ENCODE measurements around the gene RYR2. TPM values are rescaled to one million over a fixed set of nuclear protein-coding genes. Genes with fewer than 3 reads are reported as not detected.

Gene RYR2
- total RNA-seq, 6 experiments from 2014 or later = 0.05 to 0.17 TPM; not detected in 4

- H3K36me3 Mint-ChIP-seq (ENCODE audit: low read depth) = no peaks in the 10 kb centered on the region
- H3K4me3 Mint-ChIP-seq = no peak overlapping the region
- DNase-seq = no peak
- H3K27ac Mint-ChIP-seq = no peak overlapping the region
- H3K9me3 Mint-ChIP-seq = no peaks in the 10 kb centered on the region; the same call in 1 of the 2 replicates
- peaks cover 7% of the 10 kb centered on the region; the same call in 1 of the 2 replicates for H3K27me3 Mint-ChIP-seq (ENCODE audit: insufficient read depth)
- peaks cover 9% of the 10 kb centered on the region; the same call in 1 of the 2 replicates for H3K4me1 Mint-ChIP-seq (ENCODE audit: low read depth)
- no peak for TF ChIP-seq CTCF (IDR thresholded peaks at IDR 0.05)
These were observed 637.7 kb downstream of the RYR2 start for GRCh38 chr1:237679687-237680086.

GRCh38 chr1:237681210-237681609 lies 639.2 kb downstream of the RYR2 start:
- Mint-ChIP-seq H3K36me3 (ENCODE audit: low read depth) (no peaks in the 10 kb centered on the region), H3K27ac (no peak overlapping the region), H3K9me3 (peaks cover 8% of the 10 kb centered on the region), H3K27me3 (ENCODE audit: insufficient read depth) (peaks cover 7% of the 10 kb centered on the region; the same call in 1 of the 2 replicates), H3K4me1 (ENCODE audit: low read depth) (peaks cover 9% of the 10 kb centered on the region; the same call in 1 of the 2 replicates), H3K4me3 (no peak overlapping the region)
- no peak for TF ChIP-seq CTCF (IDR thresholded peaks at IDR 0.05)
- DNase-seq = peak; percentile 1

- H3K4me3 Mint-ChIP-seq = no peak overlapping the region
- H3K27ac Mint-ChIP-seq = no peak overlapping the region
- no peaks in the 10 kb centered on the region for H3K36me3 Mint-ChIP-seq (ENCODE audit: low read depth)
- no peak for TF ChIP-seq CTCF (IDR thresholded peaks at IDR 0.05)
- H3K9me3 Mint-ChIP-seq = peaks cover 14% of the 10 kb centered on the region; the same call in 1 of the 2 replicates
- H3K4me1 Mint-ChIP-seq (ENCODE audit: low read depth) = no peaks in the 10 kb centered on the region
- no peak for DNase-seq
- H3K27me3 Mint-ChIP-seq (ENCODE audit: insufficient read depth) = peaks cover 7% of the 10 kb centered on the region; the same call in 1 of the 2 replicates
These were observed 642.3 kb downstream of the RYR2 start for GRCh38 chr1:237684236-237684635.

GRCh38 chr1:237685551-237685950 lies 643.6 kb downstream of the RYR2 start:
- H3K4me1 Mint-ChIP-seq (ENCODE audit: low read depth) = no peaks in the 10 kb centered on the region
- TF ChIP-seq CTCF (IDR thresholded peaks at IDR 0.05) = no peak
- no peaks in the 10 kb centered on the region for H3K36me3 Mint-ChIP-seq (ENCODE audit: low read depth)
- H3K9me3 Mint-ChIP-seq = peaks cover 14% of the 10 kb centered on the region; the same call in 1 of the 2 replicates
- no peak overlapping the region for H3K4me3 Mint-ChIP-seq
- DNase-seq = no peak
- peaks cover 5% of the 10 kb centered on the region; the same call in 1 of the 2 replicates for H3K27me3 Mint-ChIP-seq (ENCODE audit: insufficient read depth)
- H3K27ac Mint-ChIP-seq = no peak overlapping the region

GRCh38 chr1:237687804-237688203 lies 645.8 kb downstream of the RYR2 start:
- Mint-ChIP-seq H3K27ac (no peak overlapping the region), H3K36me3 (ENCODE audit: low read depth) (no peaks in the 10 kb centered on the region), H3K27me3 (ENCODE audit: insufficient read depth) (peaks cover 2% of the 10 kb centered on the region; the same call in 1 of the 2 replicates), H3K4me3 (no peak overlapping the region), H3K4me1 (ENCODE audit: low read depth) (no peaks in the 10 kb centered on the region), H3K9me3 (peaks cover 19% of the 10 kb centered on the region; the same call in 1 of the 2 replicates)
- no peak for DNase-seq
- no peak for TF ChIP-seq CTCF (IDR thresholded peaks at IDR 0.05)
